ENCODE results near the gene PPFIA2. TPM values are rescaled to one million over a fixed set of nuclear protein-coding genes. Genes with fewer than 3 reads are reported as not detected.

The PPFIA2 gene
- total RNA-seq, 4 donors from 2014 or later: 0.37 to 8.9 (median 0.55) TPM; not detected in 1

DNA sequence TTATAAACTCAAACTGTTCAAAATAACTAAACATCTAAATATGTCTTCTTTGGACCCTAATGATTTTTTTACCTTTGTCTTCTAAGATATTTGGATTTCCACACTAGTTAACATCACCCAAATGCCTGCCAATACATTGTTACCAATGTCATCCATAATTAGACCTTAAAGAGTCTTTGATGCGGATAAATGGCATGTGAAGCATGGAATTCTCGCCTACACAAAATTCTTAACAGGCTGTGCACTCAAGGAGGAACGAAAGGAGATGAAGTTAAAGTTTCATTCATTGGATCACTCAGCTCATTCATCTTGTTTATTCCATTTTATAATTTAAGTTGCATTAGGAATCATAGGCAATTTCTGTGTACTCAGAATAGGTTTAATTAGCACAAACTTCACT lies 461.5 kb downstream of the PPFIA2 start:
- in situ Hi-C loops (cut with MboI; ENCODE audit: low pct_ligation_motif_present in 1 of 4, low pct_unique_long_range_greater_than_20kb in 1 of 4, low sequenced_read_pairs in 3 of 4) (no loop called here), intact Hi-C loops (cut with DNase I; ENCODE audit: low total_unique reads) (no loop called here)
- H3K27ac ChIP-seq: no peak overlapping the region
- H3K4me1 ChIP-seq: no peaks in the 10 kb centered on the region
- no peaks in the 10 kb centered on the region for H3K9me3 ChIP-seq
- DNase-seq: no peak
- no peak overlapping the region for H3K4me3 ChIP-seq
- no peaks in the 10 kb centered on the region for H3K36me3 ChIP-seq
- no peaks in the 10 kb centered on the region for H3K27me3 ChIP-seq
- TF ChIP-seq POLR2AphosphoS5 (IDR thresholded peaks at IDR 0.05): no peak
- TF ChIP-seq EP300 (IDR thresholded peaks at IDR 0.05; ENCODE audit: low read depth): no peak
- TF ChIP-seq, protein P1, sequence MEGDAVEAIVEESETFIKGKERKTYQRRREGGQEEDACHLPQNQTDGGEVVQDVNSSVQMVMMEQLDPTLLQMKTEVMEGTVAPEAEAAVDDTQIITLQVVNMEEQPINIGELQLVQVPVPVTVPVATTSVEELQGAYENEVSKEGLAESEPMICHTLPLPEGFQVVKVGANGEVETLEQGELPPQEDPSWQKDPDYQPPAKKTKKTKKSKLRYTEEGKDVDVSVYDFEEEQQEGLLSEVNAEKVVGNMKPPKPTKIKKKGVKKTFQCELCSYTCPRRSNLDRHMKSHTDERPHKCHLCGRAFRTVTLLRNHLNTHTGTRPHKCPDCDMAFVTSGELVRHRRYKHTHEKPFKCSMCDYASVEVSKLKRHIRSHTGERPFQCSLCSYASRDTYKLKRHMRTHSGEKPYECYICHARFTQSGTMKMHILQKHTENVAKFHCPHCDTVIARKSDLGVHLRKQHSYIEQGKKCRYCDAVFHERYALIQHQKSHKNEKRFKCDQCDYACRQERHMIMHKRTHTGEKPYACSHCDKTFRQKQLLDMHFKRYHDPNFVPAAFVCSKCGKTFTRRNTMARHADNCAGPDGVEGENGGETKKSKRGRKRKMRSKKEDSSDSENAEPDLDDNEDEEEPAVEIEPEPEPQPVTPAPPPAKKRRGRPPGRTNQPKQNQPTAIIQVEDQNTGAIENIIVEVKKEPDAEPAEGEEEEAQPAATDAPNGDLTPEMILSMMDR (IDR thresholded peaks at IDR 0.05): no peak
- TF ChIP-seq POLR2A (IDR thresholded peaks at IDR 0.05): no peak
- WGBS, 2 donors (ENCODE audit: low coverage in 1 of 2): 72 to 76% methylated on average over 3 of the region's 3 CpGs

DNA sequence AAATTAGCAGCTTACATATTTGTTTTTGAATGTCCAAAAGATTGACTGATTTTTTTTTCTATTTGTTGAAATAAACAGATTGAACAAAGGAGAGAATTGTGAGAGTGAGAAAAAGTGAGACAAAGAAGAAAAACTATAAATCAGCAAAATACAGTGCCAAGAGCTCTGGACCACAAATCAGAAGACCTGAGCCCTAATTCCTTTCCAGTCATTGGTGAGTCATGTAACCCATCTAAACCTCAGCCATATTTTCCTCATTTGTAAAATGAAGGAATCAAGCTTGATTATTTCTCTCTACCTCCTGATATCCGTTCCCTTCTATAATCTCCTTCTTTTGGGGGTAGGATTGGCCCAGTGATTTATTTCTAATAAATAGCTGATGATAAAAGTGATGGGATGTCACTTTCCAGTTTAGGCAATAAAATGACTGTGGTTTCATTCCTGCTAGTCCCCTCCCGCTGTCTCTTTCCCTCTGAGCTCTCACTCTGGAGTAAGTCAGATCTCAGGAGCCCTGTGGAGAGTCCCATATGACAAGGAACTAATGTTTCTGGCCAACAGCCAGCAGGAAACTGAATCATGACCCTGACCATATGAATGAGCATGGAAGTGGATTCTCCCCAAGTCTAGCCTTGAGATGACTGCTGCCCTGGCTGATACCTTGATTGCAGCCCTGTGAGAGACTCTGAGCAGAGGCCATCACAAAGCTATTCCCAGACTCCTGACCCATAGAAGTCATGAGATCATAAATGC lies 462.4 kb downstream of the PPFIA2 start:
- H3K4me3 ChIP-seq: no peak overlapping the region
- in situ Hi-C loops (cut with MboI; ENCODE audit: low pct_ligation_motif_present in 1 of 4, low pct_unique_long_range_greater_than_20kb in 1 of 4, low sequenced_read_pairs in 3 of 4): no loop called here
- no peak overlapping the region for H3K27ac ChIP-seq
- no peak for DNase-seq
- H3K4me1 ChIP-seq: no peaks in the 10 kb centered on the region
- intact Hi-C loops (cut with DNase I; ENCODE audit: low total_unique reads): no loop called here
- WGBS, 2 donors (ENCODE audit: low coverage in 1 of 2): 57 to 65% methylated on average over 2 of the region's 2 CpGs
- no peaks in the 10 kb centered on the region for H3K27me3 ChIP-seq
- no peak for TF ChIP-seq POLR2A (IDR thresholded peaks at IDR 0.05)
- no peaks in the 10 kb centered on the region for H3K9me3 ChIP-seq
- no peaks in the 10 kb centered on the region for H3K36me3 ChIP-seq

DNA sequence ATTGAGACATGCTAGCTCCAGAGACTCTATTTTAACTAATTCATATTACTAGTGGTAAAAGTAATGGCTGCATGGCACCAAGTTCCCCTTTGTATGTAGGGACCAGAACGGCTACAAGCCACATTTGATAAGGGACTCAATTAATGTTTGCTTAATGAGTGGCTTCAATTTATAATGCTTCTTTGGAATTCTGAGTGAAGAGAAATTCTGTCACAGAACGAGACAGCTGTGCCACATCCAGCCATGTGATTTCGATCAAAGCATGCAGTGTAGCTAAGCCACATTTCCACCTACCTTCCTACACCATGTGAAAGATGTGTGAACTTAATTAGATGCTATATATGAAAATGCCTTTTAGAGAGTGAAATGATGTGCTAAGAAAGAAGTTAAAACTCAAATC lies 463.9 kb downstream of the PPFIA2 start:
- no peak for DNase-seq
- Histone ChIP-seq H3K27ac (no peak overlapping the region), H3K9me3 (no peaks in the 10 kb centered on the region), H3K27me3 (no peaks in the 10 kb centered on the region), H3K36me3 (no peaks in the 10 kb centered on the region), H3K4me3 (no peak overlapping the region), H3K4me1 (no peaks in the 10 kb centered on the region)
- 56 to 75% methylated on average over 3 of the region's 3 CpGs for WGBS, 2 donors (ENCODE audit: low coverage in 1 of 2)
- no peak for TF ChIP-seq POLR2AphosphoS5 (IDR thresholded peaks at IDR 0.05)
- TF ChIP-seq EP300 (IDR thresholded peaks at IDR 0.05; ENCODE audit: low read depth): no peak
- TF ChIP-seq POLR2A (IDR thresholded peaks at IDR 0.05): no peak
- TF ChIP-seq, protein P1 (IDR thresholded peaks at IDR 0.05): no peak
- in situ Hi-C loops (cut with MboI; ENCODE audit: low pct_ligation_motif_present in 1 of 4, low pct_unique_long_range_greater_than_20kb in 1 of 4, low sequenced_read_pairs in 3 of 4): no loop called here
- intact Hi-C loops (cut with DNase I; ENCODE audit: low total_unique reads): no loop called here

DNA sequence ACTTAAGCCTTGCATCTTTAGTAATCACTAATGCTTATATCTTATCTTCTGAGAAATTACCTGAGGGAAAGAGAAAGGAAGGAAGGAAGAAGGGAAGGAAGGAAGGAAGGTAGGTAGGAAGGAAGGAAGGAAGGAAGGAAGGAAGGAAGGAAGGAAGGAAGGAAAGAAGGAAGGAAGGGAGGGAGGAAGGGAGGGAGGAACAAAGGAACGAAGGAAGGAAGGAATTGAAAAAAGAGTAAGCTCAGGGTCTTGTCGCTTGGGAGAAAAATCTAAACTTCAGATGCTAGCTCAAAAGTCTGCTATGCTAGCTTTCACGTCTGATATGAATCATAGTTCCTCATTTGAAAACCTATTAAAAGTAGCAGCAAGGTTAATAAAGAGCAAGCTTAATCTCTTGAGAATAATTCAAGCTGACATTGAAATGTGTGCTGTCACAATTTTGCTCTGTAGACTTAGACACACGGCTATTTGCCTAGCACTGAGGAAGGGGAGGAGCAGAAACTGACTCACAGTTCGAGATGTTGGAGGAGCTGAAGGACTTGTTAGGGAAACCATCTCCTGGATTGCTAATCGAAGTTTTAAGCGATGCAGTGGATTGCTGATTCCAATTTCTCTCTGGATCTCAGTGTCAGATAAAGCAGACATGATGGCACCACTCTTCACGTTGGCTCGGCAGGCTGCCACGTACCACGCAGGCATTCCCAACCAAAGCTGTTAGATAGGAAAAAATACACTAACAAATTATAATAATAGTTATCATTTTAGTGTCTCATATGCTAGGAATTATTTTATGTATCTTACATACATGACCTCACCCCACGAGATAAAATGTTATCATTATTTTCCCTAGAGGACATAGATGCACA lies 464.6 kb downstream of the PPFIA2 start:
- H3K27me3 ChIP-seq: no peaks in the 10 kb centered on the region
- in situ Hi-C loops (cut with MboI; ENCODE audit: low pct_ligation_motif_present in 1 of 4, low pct_unique_long_range_greater_than_20kb in 1 of 4, low sequenced_read_pairs in 3 of 4): no loop called here
- 72 to 74% methylated on average over 12 of the region's 12 CpGs for WGBS, 2 donors (ENCODE audit: low coverage in 1 of 2)
- no peaks in the 10 kb centered on the region for H3K4me1 ChIP-seq
- TF ChIP-seq, protein P1 (IDR thresholded peaks at IDR 0.05): no peak
- TF ChIP-seq POLR2AphosphoS5 (IDR thresholded peaks at IDR 0.05) (no peak), POLR2A (IDR thresholded peaks at IDR 0.05) (no peak), EP300 (IDR thresholded peaks at IDR 0.05; ENCODE audit: low read depth) (no peak)
- intact Hi-C loops (cut with DNase I; ENCODE audit: low total_unique reads): no loop called here
- H3K27ac ChIP-seq: no peak overlapping the region
- H3K4me3 ChIP-seq: no peak overlapping the region
- DNase-seq: no peak
- no peaks in the 10 kb centered on the region for H3K9me3 ChIP-seq
- H3K36me3 ChIP-seq: no peaks in the 10 kb centered on the region
